Inflammatory macrophage treated with lipopolysaccharide for 1 hour (primary cell): ENCODE measurements around the gene GMCL2.

Source experiments
- DNase-seq, 2 donors: peaks; one replicate each; pipeline ENCODE4 v3.0.0-alpha.2; 2020 to 2022

Gene GMCL2

DNA sequence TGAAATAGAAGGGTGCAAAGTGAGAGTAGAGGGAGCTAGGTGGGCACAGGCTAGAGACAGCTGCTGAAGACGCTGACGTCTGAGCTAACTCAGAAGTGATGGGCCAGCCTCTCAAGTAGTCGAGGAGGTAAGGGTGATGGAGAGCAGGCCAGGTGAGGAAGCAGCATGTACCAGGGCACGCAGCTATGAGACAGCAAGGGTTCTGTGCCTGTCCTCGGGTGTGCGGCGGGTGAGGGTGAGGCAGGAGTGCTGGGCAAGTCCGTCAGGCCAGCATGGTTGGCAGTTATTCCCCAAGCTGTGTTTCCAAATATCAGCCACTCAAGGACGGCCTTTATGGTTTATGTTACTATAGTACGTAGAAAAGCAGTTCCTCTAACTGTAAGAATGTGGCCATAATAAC is 50.2 kb downstream of the GMCL2 start:
- no peak for DNase-seq
